Chondrocyte (in vitro differentiated cells): ENCODE results near the gene WDR88. TPM values are rescaled to one million over a fixed set of nuclear protein-coding genes. Genes with fewer than 3 reads are reported as not detected.
"Not testable (repeated sequence)": the region's sequence is repeated elsewhere in the genome, so short reads cannot be mapped to it uniquely, and the experiment has no call there.

Source experiments
- DNase-seq: peaks from one replicate; pipeline ENCODE4 v3.0.0; 2021; ENCODE audit warnings: mixed read lengths, low spot score
- H3K27ac Mint-ChIP-seq: one replicate; pipeline ENCODE4 v1.8.0; 2021; ENCODE audit warnings: mild to moderate bottlenecking, moderate library complexity, mixed read lengths; ENCODE audit not compliant: unreplicated experiment
- H3K27me3 Mint-ChIP-seq: 2 replicates; pipeline ENCODE4 v1.8.0; 2021; ENCODE audit warnings: low read depth, mixed read lengths
- H3K36me3 Mint-ChIP-seq: 2 replicates; pipeline ENCODE4 v1.8.0; 2021; ENCODE audit warnings: low read depth, mixed read lengths
- H3K4me1 Mint-ChIP-seq: 2 replicates; pipeline ENCODE4 v1.8.0; 2021; ENCODE audit warnings: low read depth, mild to moderate bottlenecking, mixed read lengths
- H3K4me3 Mint-ChIP-seq: one replicate; pipeline ENCODE4 v1.8.0; 2021; ENCODE audit warnings: mild to moderate bottlenecking, moderate library complexity, mixed read lengths; ENCODE audit not compliant: unreplicated experiment
- H3K9me3 Mint-ChIP-seq: 2 replicates; pipeline ENCODE4 v1.8.0; 2021; ENCODE audit warnings: low read depth, mixed read lengths
- total RNA-seq: library from RNA; stranded (reverse); gene quantifications from 3 replicates; pipeline ENCODE4 v1.2.1, GENCODE V29; 2021
- TF ChIP-seq, protein P1 (sequence below): fragments of 200-600 bp; sonication (generic); IDR thresholded peaks from 2 replicates; pipeline ENCODE4 v1.5.0; 2021; ENCODE audit warnings: antibody characterized with exemption, mild to moderate bottlenecking, moderate library complexity

WDR88 gene
- total RNA-seq, 1 donor from 2014 or later, result not detected

DNA sequence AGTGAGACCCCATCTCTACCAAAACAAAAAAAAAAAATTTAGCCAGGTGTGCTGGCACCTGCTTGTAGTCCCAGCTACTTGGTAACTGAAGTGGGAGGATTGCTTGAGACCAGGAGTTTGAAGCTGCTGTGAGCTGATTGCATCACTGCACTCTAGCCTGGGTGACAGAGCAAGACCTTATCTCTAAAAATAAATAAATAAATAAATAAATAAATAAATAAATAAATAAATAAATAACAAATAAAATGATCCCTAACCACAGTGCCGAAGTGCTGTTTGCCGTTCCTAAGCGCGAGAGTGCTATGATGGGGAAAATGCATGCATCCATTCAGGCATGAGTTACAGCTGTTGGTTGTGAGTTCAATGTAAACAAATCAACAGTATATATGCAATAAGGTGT, 27.2 kb downstream of the WDR88 start:
- Mint-ChIP-seq H3K27me3 (peaks cover 1% of the 10 kb centered on the region), H3K4me3 (no peak overlapping the region), H3K4me1 (peaks cover 6% of the 10 kb centered on the region), H3K9me3 (no peaks in the 10 kb centered on the region), H3K27ac (no peak overlapping the region), H3K36me3 (peaks cover 2% of the 10 kb centered on the region)
- DNase-seq, result no peak
- TF ChIP-seq, protein P1, sequence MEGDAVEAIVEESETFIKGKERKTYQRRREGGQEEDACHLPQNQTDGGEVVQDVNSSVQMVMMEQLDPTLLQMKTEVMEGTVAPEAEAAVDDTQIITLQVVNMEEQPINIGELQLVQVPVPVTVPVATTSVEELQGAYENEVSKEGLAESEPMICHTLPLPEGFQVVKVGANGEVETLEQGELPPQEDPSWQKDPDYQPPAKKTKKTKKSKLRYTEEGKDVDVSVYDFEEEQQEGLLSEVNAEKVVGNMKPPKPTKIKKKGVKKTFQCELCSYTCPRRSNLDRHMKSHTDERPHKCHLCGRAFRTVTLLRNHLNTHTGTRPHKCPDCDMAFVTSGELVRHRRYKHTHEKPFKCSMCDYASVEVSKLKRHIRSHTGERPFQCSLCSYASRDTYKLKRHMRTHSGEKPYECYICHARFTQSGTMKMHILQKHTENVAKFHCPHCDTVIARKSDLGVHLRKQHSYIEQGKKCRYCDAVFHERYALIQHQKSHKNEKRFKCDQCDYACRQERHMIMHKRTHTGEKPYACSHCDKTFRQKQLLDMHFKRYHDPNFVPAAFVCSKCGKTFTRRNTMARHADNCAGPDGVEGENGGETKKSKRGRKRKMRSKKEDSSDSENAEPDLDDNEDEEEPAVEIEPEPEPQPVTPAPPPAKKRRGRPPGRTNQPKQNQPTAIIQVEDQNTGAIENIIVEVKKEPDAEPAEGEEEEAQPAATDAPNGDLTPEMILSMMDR, result no peak

DNA sequence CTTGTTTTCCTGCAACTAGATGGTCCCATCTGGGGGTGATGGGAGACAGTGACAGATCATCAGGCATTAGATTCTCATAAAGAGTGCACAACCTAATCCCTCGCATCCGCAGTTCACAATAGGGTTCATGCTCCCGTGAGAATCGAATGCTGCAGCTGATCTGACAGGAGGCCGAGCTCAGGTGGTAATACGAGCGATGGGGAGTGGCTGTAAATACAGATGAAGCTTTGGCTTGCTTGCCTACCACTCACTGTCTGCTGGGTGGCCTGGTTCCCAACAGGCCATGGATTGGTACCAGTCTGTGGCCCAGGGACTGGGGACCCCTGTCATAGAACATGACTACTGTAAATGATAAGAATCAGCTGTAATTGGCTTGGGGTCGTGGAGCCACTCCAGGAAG, 28.0 kb downstream of the WDR88 start:
- DNase-seq, result no peak
- Mint-ChIP-seq H3K9me3 (no peaks in the 10 kb centered on the region), H3K27me3 (no peaks in the 10 kb centered on the region), H3K4me3 (no peak overlapping the region), H3K27ac (no peak overlapping the region), H3K4me1 (peaks cover 6% of the 10 kb centered on the region), H3K36me3 (no peaks in the 10 kb centered on the region)
- TF ChIP-seq, protein P1, result no peak

DNA sequence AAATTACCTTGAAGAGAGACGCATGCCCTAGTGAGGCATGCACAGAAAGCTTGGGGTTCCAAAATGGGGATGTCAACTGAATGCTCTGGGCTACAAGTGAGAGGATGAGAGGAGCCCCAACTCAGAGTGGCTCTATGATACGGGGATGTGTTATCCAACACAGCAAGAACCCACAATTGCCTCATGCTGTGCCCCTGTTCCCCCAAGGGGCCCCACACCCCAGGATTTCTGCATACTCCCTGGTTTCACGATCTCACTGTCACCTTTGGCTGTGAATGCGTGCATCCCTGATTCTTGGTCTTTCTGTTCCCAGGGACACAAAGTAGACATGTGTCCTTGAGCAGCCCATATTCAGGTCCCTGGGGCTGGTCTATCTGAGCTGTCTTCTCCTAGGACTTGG, 29.3 kb downstream of the WDR88 start:
- no peak for DNase-seq
- Mint-ChIP-seq H3K36me3 (no peaks in the 10 kb centered on the region), H3K4me1 (peaks cover 6% of the 10 kb centered on the region), H3K27me3 (no peaks in the 10 kb centered on the region), H3K9me3 (no peaks in the 10 kb centered on the region), H3K27ac (no peak overlapping the region), H3K4me3 (no peak overlapping the region)
- TF ChIP-seq, protein P1, result no peak

DNA sequence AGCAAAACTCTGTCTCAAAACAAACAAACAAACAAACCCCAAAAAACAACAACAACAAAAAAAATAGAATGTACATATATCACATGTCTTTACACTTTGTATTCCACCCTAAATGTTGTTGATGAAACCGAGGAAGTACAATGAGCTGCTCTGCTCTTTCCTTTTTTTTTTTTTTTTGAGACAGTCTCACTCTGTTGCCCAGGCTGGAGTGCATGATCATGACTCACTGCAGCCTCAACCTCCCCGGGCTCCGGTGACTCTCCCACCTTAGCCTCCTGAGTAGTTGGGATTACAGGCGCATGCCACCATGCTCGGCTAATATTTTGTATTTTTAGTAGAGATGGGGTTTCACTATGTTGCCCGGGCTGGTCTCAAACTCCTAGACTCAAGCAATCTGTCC, 31.6 kb downstream of the WDR88 start:
- peak; percentile 17 for DNase-seq
- H3K36me3 Mint-ChIP-seq, result no peaks in the 10 kb centered on the region
- H3K27me3 Mint-ChIP-seq, result no peaks in the 10 kb centered on the region
- H3K4me1 Mint-ChIP-seq, result peaks cover 6% of the 10 kb centered on the region
- H3K9me3 Mint-ChIP-seq, result peaks cover 9% of the 10 kb centered on the region
- TF ChIP-seq, protein P1, result no peak
- no peak overlapping the region for H3K4me3 Mint-ChIP-seq
- H3K27ac Mint-ChIP-seq, result no peak overlapping the region

DNA sequence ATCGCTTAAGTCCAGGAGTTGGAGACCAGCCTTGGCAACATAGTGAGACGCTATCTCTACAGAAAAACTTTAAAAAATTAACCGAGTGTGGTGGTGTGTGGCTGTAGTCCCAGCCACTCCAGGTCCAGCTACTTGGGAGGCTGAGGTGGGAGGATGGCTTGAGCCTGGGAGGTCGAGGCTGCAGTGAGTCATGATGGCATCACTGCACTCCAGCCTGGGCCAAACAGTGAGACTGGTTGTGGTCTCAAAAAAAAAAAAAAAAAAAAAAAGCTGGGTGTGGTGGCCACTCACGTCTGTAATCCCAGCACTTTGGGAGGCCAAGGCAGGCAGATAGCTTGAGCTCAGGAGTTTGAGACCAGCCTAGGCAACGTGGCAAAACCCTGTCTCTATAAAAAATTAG, 34.1 kb downstream of the WDR88 start:
- peaks cover 18% of the 10 kb centered on the region for H3K9me3 Mint-ChIP-seq
- peak; percentile 9 for DNase-seq
- H3K27ac Mint-ChIP-seq, H3K36me3 Mint-ChIP-seq, H3K4me3 Mint-ChIP-seq, H3K4me1 Mint-ChIP-seq, H3K27me3 Mint-ChIP-seq: not testable (repeated sequence)

DNA sequence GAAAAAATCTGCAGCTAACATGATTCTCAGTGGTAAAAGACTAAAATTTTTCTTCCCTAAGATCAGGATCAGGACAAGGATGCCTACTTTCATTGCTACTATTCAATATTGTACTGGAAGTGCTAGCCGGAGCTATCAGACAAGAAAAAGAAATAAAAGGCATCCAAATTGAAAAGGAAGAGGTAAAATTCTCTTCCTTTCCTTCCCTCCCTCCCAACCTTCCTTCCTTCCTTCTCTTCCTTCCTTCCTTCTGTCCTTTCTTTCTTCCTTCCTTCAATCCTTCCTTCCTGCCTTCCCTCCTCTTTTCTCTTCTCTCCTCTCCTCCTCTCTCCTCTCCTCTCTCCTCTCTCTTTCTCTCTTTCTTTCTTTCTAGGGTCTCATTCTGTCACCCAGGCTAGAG, 35.5 kb downstream of the WDR88 start:
- DNase-seq, result no peak
- Mint-ChIP-seq H3K27ac (no peak overlapping the region), H3K4me1 (peaks cover 9% of the 10 kb centered on the region), H3K36me3 (no peaks in the 10 kb centered on the region), H3K27me3 (no peaks in the 10 kb centered on the region), H3K4me3 (no peak overlapping the region), H3K9me3 (peaks cover 18% of the 10 kb centered on the region)
- TF ChIP-seq, protein P1, result no peak
